ENCODE measurements around the gene MAFG. TPM values are rescaled to one million over a fixed set of nuclear protein-coding genes. Genes with fewer than 3 reads are reported as not detected.

MAFG gene
- total and polyA plus RNA-seq, 9 of the 15 experiments (the other 6 are each of a cell fraction or from before 2014, with no cell fraction given), result 1.1 to 58.1 (median 24.9) TPM

GRCh38 chr17:81959362-81960129 lies 32.0 kb upstream of the MAFG start (continued):
- no peak for TF ChIP-seq HNRNPK (IDR thresholded peaks at IDR 0.05; ENCODE audit: low read depth, low read length, poor library complexity, severe bottlenecking)
- TF ChIP-seq ZC3H4 (CRISPR knock-in tag; IDR thresholded peaks at IDR 0.05; ENCODE audit: borderline replicate concordance), result no peak
- TF ChIP-seq PCBP1 (IDR thresholded peaks at IDR 0.05; ENCODE audit: low read depth, low read length, poor library complexity, severe bottlenecking), result peak; percentile 60
- TF ChIP-seq CTCF (IDR thresholded peaks at IDR 0.05 in 2 of 3, conservative IDR thresholded peaks at IDR 0.05 in 1 of 3; ENCODE audit: insufficient read depth in 2 of 3, low read depth in 1 of 3, low read length in 3 of 3), result peak; percentile 65 to 99 (median 99)
- TF ChIP-seq MAX (CRISPR knock-in tag; IDR thresholded peaks at IDR 0.05), result peak; percentile 66
- peak; percentile 88 for TF ChIP-seq ZNF592 (IDR thresholded peaks at IDR 0.05)
- peak; percentile 99 for TF ChIP-seq CTBP1 (IDR thresholded peaks at IDR 0.05; ENCODE audit: borderline replicate concordance)
- peak; percentile 27 for TF ChIP-seq TBP (optimal IDR thresholded peaks at IDR 0.05; ENCODE audit: low read depth, low read length)
- 0 out of 2 replicates have a peak, but pooled peaks have one; percentile 30 for TF ChIP-seq ZNF197 (CRISPR knock-in tag; IDR thresholded peaks at IDR 0.05; ENCODE audit: low read depth)
- TF ChIP-seq, protein P1, sequence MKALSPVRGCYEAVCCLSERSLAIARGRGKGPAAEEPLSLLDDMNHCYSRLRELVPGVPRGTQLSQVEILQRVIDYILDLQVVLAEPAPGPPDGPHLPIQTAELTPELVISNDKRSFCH (CRISPR knock-in tag; IDR thresholded peaks at IDR 0.05), result no peak
- TF ChIP-seq, protein P1 (tag; IDR thresholded peaks at IDR 0.05), result peak; percentile 30; the same call in 1 of the 2 replicates
- peak; percentile 62 for TF ChIP-seq ZFX (CRISPR knock-in tag; IDR thresholded peaks at IDR 0.05)
- TF ChIP-seq E2F5 (CRISPR knock-in tag; IDR thresholded peaks at IDR 0.05), result no peak
- TF ChIP-seq FUS (optimal IDR thresholded peaks at IDR 0.05; ENCODE audit: low read depth, low read length), result peak; percentile 22
- 0 out of 2 replicates have a peak, but pooled peaks have one; percentile 12 for TF ChIP-seq IRF2 (CRISPR knock-in tag; IDR thresholded peaks at IDR 0.05)
- peak; percentile 51 for TF ChIP-seq ELF1 (tag; IDR thresholded peaks at IDR 0.05)
- TF ChIP-seq GABPA (tag; conservative IDR thresholded peaks at IDR 0.05; ENCODE audit: low read depth), result peak; percentile 58
